Measurements from ENCODE around the gene NETO2. TPM values are rescaled to one million over a fixed set of nuclear protein-coding genes. Genes with fewer than 3 reads are reported as not detected.
A peak's percentile ranks its signal among the peaks of the same experiment; 100 is the strongest.

NETO2 gene
- total RNA-seq, 1 experiment from 2014 or later: 28.6 TPM

GRCh38 chr16:47141773-47142485 is 1.8 kb downstream of the NETO2 start:
- Histone ChIP-seq H2BK120ac (ENCODE audit: low read depth, low read length, poor library complexity, severe bottlenecking) (no peak overlapping the region), H3K14ac (ENCODE audit: insufficient read depth, low read length) (no peak overlapping the region), H3K79me1 (ENCODE audit: insufficient read depth, low read depth, low read length, poor library complexity, severe bottlenecking) (peaks cover 3% of the 10 kb centered on the region), H4K5ac (ENCODE audit: insufficient read length, low read depth, low read length) (no peak overlapping the region), H2BK20ac (ENCODE audit: low read depth, low read length, poor library complexity, severe bottlenecking) (no peak overlapping the region), H4K20me1 (ENCODE audit: control insufficient read depth, insufficient read depth, insufficient read length) (no peaks in the 10 kb centered on the region), H2BK15ac (ENCODE audit: low read depth, low read length) (no peak overlapping the region), H3K4me1 (ENCODE audit: insufficient read depth, low read length) (no peaks in the 10 kb centered on the region), H2BK12ac (ENCODE audit: insufficient read length, low read depth, low read length) (no peak overlapping the region), H3K79me2 (ENCODE audit: insufficient read depth, low read length) (peaks cover 1% of the 10 kb centered on the region; the same call in 1 of the 2 replicates), H4K91ac (ENCODE audit: insufficient read length, low read depth, low read length) (no peak overlapping the region), H2AK5ac (ENCODE audit: insufficient read length, low read length) (no peak overlapping the region), H3K9me3 (ENCODE audit: control insufficient read depth, low read depth, low read length) (no peaks in the 10 kb centered on the region), H2BK5ac (ENCODE audit: insufficient read length, low read length) (no peak overlapping the region), H2AFZ (ENCODE audit: low read length) (no peak overlapping the region), H3T11ph (ENCODE audit: low read length) (no peak overlapping the region), H3K56ac (ENCODE audit: insufficient read length, low read depth, low read length) (no peak overlapping the region), H4K8ac (replicated peaks; ENCODE audit: insufficient read length, low read depth, low read length) (no peak overlapping the region), H3K18ac (ENCODE audit: insufficient read length, low read depth, low read length) (no peak overlapping the region), H3K23ac (ENCODE audit: insufficient read length, low read depth, low read length) (no peak overlapping the region), H3K27me3 (ENCODE audit: insufficient read depth, low read length) (peaks cover 3% of the 10 kb centered on the region; the same call in 1 of the 2 replicates), H3K23me2 (ENCODE audit: insufficient read length, low read depth, low read length, poor library complexity, severe bottlenecking) (peaks cover 16% of the 10 kb centered on the region), H3K4me2 (ENCODE audit: insufficient read depth, insufficient read length, low read length) (peak overlapping the region; percentile 54), H3K27ac (ENCODE audit: insufficient read length, low read depth, low read length) (no peak overlapping the region), H3K4ac (ENCODE audit: low read depth, low read length) (no peak overlapping the region), H3K9ac (ENCODE audit: extremely low read depth, insufficient read length, low read length) (no peak overlapping the region)
- H3K9me3 Mint-ChIP-seq: peaks cover 0 to 3% of the 10 kb centered on the region in 2 experiments; a peak in 1 of 5 replicates
- H3K27ac Mint-ChIP-seq: no peak overlapping the region
- peaks cover 21 to 30% of the 10 kb centered on the region in 2 experiments for H3K4me1 Mint-ChIP-seq
- WGBS (ENCODE audit: extremely low coverage, insufficient read length, low lambda C conversion rate): no CpG with 5 or more reads among the region's 26 CpGs
- no peaks in the 10 kb centered on the region; a peak in 1 of 7 replicates for H3K36me3 Mint-ChIP-seq (ENCODE audit: insufficient read depth in 1 of 3, low read depth in 3 of 3)
- DNase-seq: peak; percentile 94
- H3K4me3 Mint-ChIP-seq: peak overlapping the region; percentile 70 to 83
- TF ChIP-seq, protein P1, sequence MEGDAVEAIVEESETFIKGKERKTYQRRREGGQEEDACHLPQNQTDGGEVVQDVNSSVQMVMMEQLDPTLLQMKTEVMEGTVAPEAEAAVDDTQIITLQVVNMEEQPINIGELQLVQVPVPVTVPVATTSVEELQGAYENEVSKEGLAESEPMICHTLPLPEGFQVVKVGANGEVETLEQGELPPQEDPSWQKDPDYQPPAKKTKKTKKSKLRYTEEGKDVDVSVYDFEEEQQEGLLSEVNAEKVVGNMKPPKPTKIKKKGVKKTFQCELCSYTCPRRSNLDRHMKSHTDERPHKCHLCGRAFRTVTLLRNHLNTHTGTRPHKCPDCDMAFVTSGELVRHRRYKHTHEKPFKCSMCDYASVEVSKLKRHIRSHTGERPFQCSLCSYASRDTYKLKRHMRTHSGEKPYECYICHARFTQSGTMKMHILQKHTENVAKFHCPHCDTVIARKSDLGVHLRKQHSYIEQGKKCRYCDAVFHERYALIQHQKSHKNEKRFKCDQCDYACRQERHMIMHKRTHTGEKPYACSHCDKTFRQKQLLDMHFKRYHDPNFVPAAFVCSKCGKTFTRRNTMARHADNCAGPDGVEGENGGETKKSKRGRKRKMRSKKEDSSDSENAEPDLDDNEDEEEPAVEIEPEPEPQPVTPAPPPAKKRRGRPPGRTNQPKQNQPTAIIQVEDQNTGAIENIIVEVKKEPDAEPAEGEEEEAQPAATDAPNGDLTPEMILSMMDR (conservative IDR thresholded peaks at IDR 0.05): peak; percentile 93
- peaks cover 33% of the 10 kb centered on the region for H3K27me3 Mint-ChIP-seq (ENCODE audit: low read depth)

Measured in H9 (cell line).